GM12878 (cell line): Measurements from ENCODE around the gene HHAT. TPM values are rescaled to one million over a fixed set of nuclear protein-coding genes. Genes with fewer than 3 reads are reported as not detected.

ENCODE experiments used
- ATAC-seq: fragments of 200-7000 bp; cut with Tn5 transposase; 3 replicates; pipeline ENCODE4 v1.9.1; 2020; ENCODE audit warnings: mild to moderate bottlenecking, moderate library complexity
- BruUV-seq: library from RNA; stranded (reverse); fragments of 400-500 nt; replicated peaks from 2 replicates; lab custom pipeline; 2021; lab: Mats Ljungman, UMichigan
- CTCF ChIA-PET: fragments of 300-600 bp; sonication (Branson Sonifier 250); formaldehyde crosslinking; extraction: SDS; loops from one replicate; lab custom pipeline; 2021; ENCODE audit warnings: inconsistent platforms; lab: Yijun Ruan, JAX
- POLR2A ChIA-PET: fragments of 350-600 bp; formaldehyde crosslinking; extraction: SDS; loops from one replicate; lab custom pipeline; 2021; ENCODE audit warnings: inconsistent platforms; lab: Charles Lee
- RAD21 ChIA-PET: fragments of 300-600 bp; sonication (Branson Sonifier 250); formaldehyde crosslinking; loops from one replicate; lab custom pipeline; 2023; ENCODE audit warnings: antibody characterized with exemption; ENCODE audit not compliant: unreplicated experiment; lab: Charles Lee
- SMC1A ChIA-PET: fragments of 300-600 bp; sonication (Branson Sonifier 250); formaldehyde crosslinking; loops from one replicate; lab custom pipeline; 2023; ENCODE audit not compliant: unreplicated experiment, uncharacterized antibody; lab: Charles Lee
- DNase-seq: peaks from one replicate; pipeline ENCODE4 v3.0.0-alpha.2; 2011; ENCODE audit warnings: low read depth, low spot score
- FAIRE-seq: peaks from 3 replicates; lab custom pipeline; 2011; peaks lifted over from hg19 to GRCh38; lab: Jason Lieb, UNC
- H2AFZ ChIP-seq: 2 replicates; pipeline ENCODE4 v1.6.0; 2011; ENCODE audit warnings: low read depth, low read length, control low read depth; ENCODE audit not compliant: control insufficient read depth
- H3K27ac ChIP-seq: 2 replicates; pipeline ENCODE4 v1.5.1; 2011; ENCODE audit warnings: control low read depth; ENCODE audit not compliant: control insufficient read depth, insufficient read depth
- H3K27me3 ChIP-seq, 2 experiments: replicated peaks in 1 of 2; 2 replicates each; pipeline versions ENCODE4 v1.6.0 to v1.6.1; 2011; ENCODE audit warnings: low read length in 1 of 2; ENCODE audit not compliant: control insufficient read depth in 2 of 2, insufficient read depth in 2 of 2
- H3K36me3 ChIP-seq, 2 experiments: 2 replicates each; pipeline ENCODE4 v1.5.1; 2011; ENCODE audit warnings: low read length in 1 of 2; ENCODE audit not compliant: control insufficient read depth in 2 of 2, insufficient read depth in 2 of 2
- H3K4me1 ChIP-seq: 2 replicates; pipeline ENCODE4 v1.6.1; 2011; ENCODE audit warnings: mild to moderate bottlenecking, low read length, moderate library complexity, mixed read lengths; ENCODE audit not compliant: control insufficient read depth, insufficient read depth
- H3K4me2 ChIP-seq: 2 replicates; pipeline ENCODE4 v1.6.0; 2011; ENCODE audit warnings: control low read depth; ENCODE audit not compliant: control insufficient read depth, insufficient read depth
- H3K4me3 ChIP-seq: fragments of 200-600 bp; sonication (generic); 2 replicates; pipeline ENCODE4 v1.5.1; 2016
- H3K79me2 ChIP-seq: 2 replicates; pipeline ENCODE4 v1.6.0; 2011; ENCODE audit warnings: low read length; ENCODE audit not compliant: control insufficient read depth, insufficient read depth
- H3K9ac ChIP-seq: 2 replicates; pipeline ENCODE4 v1.8.0; 2011; ENCODE audit warnings: low read length, control low read depth, mixed read lengths; ENCODE audit not compliant: control insufficient read depth, insufficient read depth
- H3K9me3 ChIP-seq: replicated peaks from 3 replicates; pipeline ENCODE4 v1.5.1; 2011; ENCODE audit warnings: mild to moderate bottlenecking, low read length; ENCODE audit not compliant: control insufficient read depth, insufficient read depth
- H4K20me1 ChIP-seq: 2 replicates; pipeline ENCODE4 v1.6.0; 2011; ENCODE audit not compliant: control insufficient read depth, insufficient read depth
- CBX3 ChIP-seq: fragments of 200-600 bp; sonication (generic); IDR thresholded peaks from 2 replicates; pipeline ENCODE4 v1.6.1; 2016; ENCODE audit warnings: low read depth, borderline replicate concordance
- CREB1 ChIP-seq: IDR thresholded peaks from 2 replicates; pipeline ENCODE4 v1.6.1; 2012; ENCODE audit warnings: low read depth, mild to moderate bottlenecking, inconsistent platforms
- CREM ChIP-seq: IDR thresholded peaks from 2 replicates; pipeline ENCODE4 v1.6.1; 2014; ENCODE audit warnings: antibody characterized with exemption, low read depth
- HCFC1 ChIP-seq: fragments of 150-350 bp; IDR thresholded peaks from 2 replicates; pipeline ENCODE4 v1.6.1; 2014; ENCODE audit warnings: low read length
- IKZF1 ChIP-seq: fragments of 450-650 bp; conservative IDR thresholded peaks from 2 replicates; pipeline ENCODE4 v1.6.1; 2017; ENCODE audit warnings: antibody characterized with exemption, mild to moderate bottlenecking
- NR2C1 ChIP-seq: fragments of 450-650 bp; IDR thresholded peaks from 2 replicates; pipeline ENCODE4 v1.6.1; 2017; ENCODE audit warnings: antibody characterized with exemption, mild to moderate bottlenecking, moderate library complexity
- PAX5 ChIP-seq: IDR thresholded peaks from 2 replicates; pipeline ENCODE4 v1.6.1; 2011; ENCODE audit warnings: low read depth, low read length, borderline replicate concordance
- WGBS: methylation state at CpG from one replicate; pipeline ENCODE4 v1.1.6; 2016; ENCODE audit warnings: low lambda C conversion rate; ENCODE audit not compliant: insufficient replicate concordance, insufficient coverage; ENCODE audit errors: missing lambda C conversion rate; 5-methylcytosine and 5-hydroxymethylcytosine counted together
- in situ Hi-C: fragments of 300-500 bp; cut with MboI; formaldehyde crosslinking; loops from 9 replicates; pipeline ENCODE4 v1.14.3; 2018; ENCODE audit warnings: mixed read lengths
- intact Hi-C: fragments of 100-400 bp; cut with micrococcal nuclease; formaldehyde crosslinking; loops from one replicate; pipeline ENCODE4 v1.14.2; 2022; ENCODE audit not compliant: unreplicated experiment
- polyA plus RNA-seq, 11 experiments: library from polyadenylated mRNA; depleted of rRNA in 4 of 11; unstranded in 6 of 11; stranded (reverse) in 5 of 11; fragments of >200 nt; fragmentation: Nextera tagmentation in 4 of 11; fragmentation: Illumina TruSeq in 1 of 11; extraction: Ambion mirVana in 4 of 11; extraction: Trizol in 1 of 11; gene quantifications; 1 replicate in 1 of 11; 2 replicates in 10 of 11; pipeline versions ENCODE4 v1.2.1 to v1.2.3, GENCODE V29; 2011 to 2016; ENCODE audit warnings: inconsistent platforms in 2 of 11, missing spikeins in 2 of 11, low read depth in 1 of 11
- total RNA-seq, 4 experiments: library from RNA; depleted of rRNA in 3 of 4; stranded (reverse); fragments of >200 nt in 3 of 4; fragmentation: Illumina TruSeq in 1 of 4; extraction: Trizol in 1 of 4; gene quantifications; 2 replicates each; pipeline versions ENCODE4 v1.2.1 to v1.2.3, GENCODE V29; 2013 to 2021

Gene HHAT
- total and polyA plus RNA-seq, 10 of the 15 experiments (the other 5 are each of a cell fraction or from before 2014, with no cell fraction given), result 1.2 to 37.6 (median 2.6) TPM

DNA sequence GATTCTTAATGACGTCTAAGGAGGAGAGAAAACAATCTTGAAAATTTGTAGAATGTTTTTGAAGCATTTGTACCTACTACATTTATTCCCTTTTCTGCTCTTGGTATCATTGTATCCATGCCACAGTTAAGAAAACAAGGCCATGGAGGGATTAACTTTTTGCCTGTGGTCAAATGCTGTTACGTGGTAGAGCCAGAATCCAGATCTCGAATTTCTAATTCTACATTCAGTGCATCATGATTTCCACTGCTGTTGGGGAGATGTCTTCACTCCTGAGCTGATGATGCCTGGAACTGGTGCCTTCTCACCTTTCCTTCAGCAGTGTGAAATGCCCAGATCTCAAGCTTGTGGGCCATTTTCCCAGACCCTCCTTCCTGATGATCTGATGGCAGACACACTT lies 175.6 kb downstream of the HHAT start (continued):
- TF ChIP-seq PAX5 (no peak), CREM (no peak), NR2C1 (no peak), CBX3 (no peak), HCFC1 (no peak), CREB1 (no peak)

DNA sequence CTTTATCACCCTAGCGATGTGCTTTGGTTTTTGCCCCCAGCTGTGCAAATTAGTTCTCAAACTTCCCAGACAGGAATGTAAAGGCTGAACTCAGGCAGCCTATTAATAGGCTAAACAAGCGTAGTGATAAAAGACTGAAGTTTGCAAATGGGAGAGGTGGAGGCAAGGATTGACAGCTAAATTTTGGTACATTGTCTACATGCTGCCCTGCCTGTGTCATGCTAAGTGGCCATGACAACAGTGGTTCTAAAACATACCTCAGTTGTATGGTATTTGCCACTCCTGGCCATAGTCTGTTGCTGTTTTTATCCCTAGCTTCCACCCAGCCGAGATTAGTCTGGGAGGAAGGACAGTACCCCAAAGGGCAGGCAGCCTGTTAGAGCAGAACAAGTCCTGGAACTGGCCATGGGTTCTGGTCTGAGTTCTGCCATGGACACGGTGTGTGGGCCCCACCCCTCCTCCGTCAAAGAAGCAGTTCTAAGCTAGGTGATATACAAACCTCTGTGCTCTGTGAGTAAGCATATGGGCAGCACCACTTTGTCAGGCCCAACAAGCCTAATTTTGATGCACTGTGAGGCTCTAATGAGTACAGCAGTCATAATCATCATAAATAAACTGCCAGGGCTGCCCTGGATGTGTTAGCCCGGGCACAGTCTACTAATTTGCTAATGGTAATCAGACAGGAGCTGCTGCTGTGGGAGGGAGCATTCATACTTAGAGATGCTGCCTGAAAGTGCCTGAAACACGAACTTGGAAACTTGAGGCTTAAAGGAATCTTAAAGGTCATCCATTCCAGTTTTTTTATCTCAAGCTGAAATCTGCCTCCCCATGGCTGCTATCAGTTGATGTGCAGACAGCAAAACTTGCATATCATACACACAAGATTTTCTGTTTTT lies 177.1 kb downstream of the HHAT start:
- no peak overlapping the region for H3K4me3 ChIP-seq
- no peak overlapping the region for H3K27ac ChIP-seq
- ChIA-PET POLR2A (no interaction called here), RAD21 (no interaction called here), CTCF (interaction anchor here (1.1 kb wide), 1 partner anchor 12 kb away, joined by 3 read pairs; no protein-coding TSS in a partner anchor), SMC1A (interaction anchor here (0.9 to 1.0 kb wide), 2 partner anchors 21 to 57 kb away, joined by 3 read pairs; no protein-coding TSS in a partner anchor)
- no peaks in the 10 kb centered on the region for H3K36me3 ChIP-seq
- no peaks in the 10 kb centered on the region for H3K27me3 ChIP-seq
- no peak overlapping the region for H2AFZ ChIP-seq
- in situ Hi-C loops, result no loop called here
- FAIRE-seq, result no peak
- no peak overlapping the region for H3K4me2 ChIP-seq
- no peak for ATAC-seq
- no peaks in the 10 kb centered on the region for H3K9me3 ChIP-seq
- H3K4me1 ChIP-seq, result no peaks in the 10 kb centered on the region
- no peak for TF ChIP-seq IKZF1
- H3K9ac ChIP-seq, result no peak overlapping the region
- no TSS peak for BruUV-seq
- intact Hi-C loops, result no loop called here
- no peak for DNase-seq
- H3K79me2 ChIP-seq, result no peaks in the 10 kb centered on the region
- 36% methylated on average over 7 of the region's 7 CpGs for WGBS
- no peaks in the 10 kb centered on the region for H4K20me1 ChIP-seq
